ENCODE data around the gene SLC38A1.
"Not testable (repeated sequence)": the region's sequence is repeated elsewhere in the genome, so short reads cannot be mapped to it uniquely, and the experiment has no call there.

Gene SLC38A1

GRCh38 chr12:46201284-46201789 is 67.5 kb downstream of the SLC38A1 start:
- DNase-seq, result no peak

GRCh38 chr12:46200551-46200950 is 68.3 kb downstream of the SLC38A1 start:
- DNase-seq, result no peak

- DNase-seq, result no peak
Observed at GRCh38 chr12:46198913-46199312, 69.9 kb downstream of the SLC38A1 start.

DNA sequence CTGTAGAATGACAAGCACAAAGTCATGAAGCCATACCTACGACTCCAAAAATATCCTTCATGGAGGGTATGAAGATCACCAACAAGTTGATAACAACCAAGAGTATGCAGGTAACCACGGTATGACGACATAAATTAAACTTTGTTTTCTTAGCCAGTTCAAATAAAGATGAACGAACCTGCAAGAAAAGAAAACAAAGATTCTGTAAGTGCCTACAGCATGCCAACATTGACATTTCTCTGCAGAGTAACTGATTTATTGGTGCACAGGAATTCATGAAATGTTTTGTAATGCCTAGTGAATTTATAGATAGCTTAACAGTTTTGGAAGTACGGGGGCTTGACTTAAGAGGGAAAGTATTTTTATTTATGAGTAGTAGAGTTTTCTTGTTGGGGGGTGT is 71.0 kb downstream of the SLC38A1 start:
- no peak for DNase-seq

DNA sequence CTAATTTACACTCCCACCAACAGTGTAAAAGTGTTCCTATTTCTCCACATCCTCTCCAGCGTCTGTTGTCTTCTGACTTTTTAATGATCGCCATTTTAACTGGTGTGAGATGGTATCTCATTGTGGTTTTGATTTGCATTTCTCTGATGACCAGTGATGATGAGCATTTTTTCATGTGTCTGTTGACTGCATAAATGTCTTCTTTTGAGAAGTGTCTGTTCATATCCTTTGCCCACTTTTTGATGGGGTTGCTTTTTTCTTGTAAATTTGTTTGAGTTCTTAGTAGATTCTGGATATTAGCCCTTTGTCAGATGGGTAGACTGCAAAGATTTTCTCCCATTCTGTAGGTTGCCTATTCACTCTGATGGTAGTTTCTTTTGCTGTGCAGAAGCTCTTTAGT is 78.3 kb downstream of the SLC38A1 start:
- not testable (repeated sequence) for DNase-seq

DNA sequence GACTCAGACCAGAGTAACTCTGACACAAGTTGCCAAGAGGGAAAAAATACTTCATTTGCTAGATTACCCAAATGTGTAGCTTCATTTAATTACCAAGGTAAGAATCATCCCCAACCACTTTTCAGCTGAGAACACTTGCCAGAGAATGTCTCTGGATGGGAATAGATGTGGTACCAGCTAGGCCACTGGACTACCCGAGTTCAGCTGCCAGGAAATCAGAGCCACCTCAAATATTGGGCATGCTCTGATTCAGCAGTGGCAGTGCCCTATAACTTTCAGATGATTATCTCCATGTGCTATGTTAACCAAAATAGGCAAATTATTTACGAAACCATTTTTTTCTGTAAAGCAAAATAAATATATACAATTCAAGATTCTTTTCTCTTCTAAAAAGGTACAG is 80.7 kb downstream of the SLC38A1 start:
- DNase-seq, result no peak

DNA sequence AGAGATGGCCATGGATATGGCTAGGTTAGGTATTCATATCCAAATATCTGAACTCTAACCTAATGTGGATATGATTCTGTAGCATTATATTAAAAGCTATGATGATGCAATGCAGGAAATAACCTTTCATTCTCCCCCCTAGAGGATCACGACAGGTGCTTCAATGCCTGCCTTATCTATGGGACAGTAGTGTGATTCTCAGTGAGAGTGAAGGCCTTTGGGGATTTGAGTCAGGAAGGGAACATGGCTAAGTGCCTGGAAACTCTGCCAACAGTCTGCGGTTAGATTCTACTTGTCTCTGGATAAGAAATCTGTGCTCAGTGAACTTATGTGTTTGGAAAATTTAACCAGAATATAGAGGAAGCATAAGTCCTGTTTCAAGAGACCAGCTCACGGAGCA is 81.8 kb downstream of the SLC38A1 start:
- DNase-seq, result no peak

GRCh38 chr12:46186088-46186487 is 82.8 kb downstream of the SLC38A1 start:
- no peak for DNase-seq

DNA sequence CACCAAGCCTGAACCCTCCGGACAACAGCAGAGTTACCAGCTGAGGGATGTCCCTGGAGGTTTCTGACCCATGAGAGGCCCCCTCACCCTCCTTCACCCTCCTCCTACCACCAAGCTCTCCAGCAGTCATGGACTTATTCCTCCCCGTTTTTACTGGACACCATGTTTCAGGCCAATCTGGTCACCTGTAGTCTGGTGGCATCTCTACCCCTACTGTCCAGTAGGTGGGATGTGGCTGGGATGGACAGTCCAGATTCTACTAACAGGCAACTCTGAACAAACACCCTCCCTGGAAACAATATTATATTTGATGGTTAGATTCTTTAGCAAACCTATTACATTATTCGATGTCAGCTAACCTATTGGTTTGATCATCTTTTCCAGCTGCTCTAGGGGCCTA is 83.2 kb downstream of the SLC38A1 start:
- DNase-seq, result no peak

GRCh38 chr12:46184798-46185595 is 83.8 kb downstream of the SLC38A1 start:
- DNase-seq, result no peak

DNA sequence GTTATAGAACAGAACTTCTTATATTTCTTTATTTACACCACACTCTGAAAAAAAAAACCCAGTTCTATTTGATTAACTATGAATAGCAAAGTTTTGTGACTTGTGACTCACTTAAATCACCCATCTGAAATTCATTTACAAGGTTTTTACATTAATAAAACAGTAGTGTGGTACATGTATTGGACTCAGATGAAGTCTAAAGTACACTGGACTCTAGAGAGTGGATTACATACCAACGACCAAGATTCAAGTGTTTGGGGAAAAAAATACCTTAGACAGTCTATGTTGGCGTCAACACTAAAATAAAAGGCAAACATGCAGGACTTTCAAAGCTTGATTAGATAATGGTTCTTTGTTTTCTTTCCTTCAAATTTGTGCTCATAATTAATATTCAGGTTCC is 85.7 kb downstream of the SLC38A1 start:
- DNase-seq, result no peak

DNA sequence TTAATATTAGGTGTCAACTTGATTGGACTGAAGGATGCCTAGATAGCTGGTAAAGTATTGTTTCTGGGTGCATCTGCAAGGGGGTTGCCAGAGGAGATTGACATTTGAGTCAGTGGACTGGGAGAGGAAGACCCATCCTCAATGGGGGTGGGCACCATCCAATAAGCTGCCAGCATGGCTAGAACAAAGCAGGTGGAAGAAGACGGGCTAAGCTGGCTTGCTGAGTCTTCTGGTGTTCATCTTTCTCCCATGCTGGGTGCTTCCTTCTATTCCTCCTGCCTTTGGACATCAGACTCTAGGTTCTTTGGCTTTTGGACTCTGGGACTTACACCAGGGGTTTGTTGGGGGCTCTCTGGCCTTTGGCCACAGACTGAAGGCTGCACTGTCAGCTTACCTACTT is 87.4 kb downstream of the SLC38A1 start:
- DNase-seq, result no peak

GRCh38 chr12:46179693-46180452 is 89.0 kb downstream of the SLC38A1 start:
- DNase-seq, result no peak

GRCh38 chr12:46177837-46178608 is 90.8 kb downstream of the SLC38A1 start:
- DNase-seq, result no peak

DNA sequence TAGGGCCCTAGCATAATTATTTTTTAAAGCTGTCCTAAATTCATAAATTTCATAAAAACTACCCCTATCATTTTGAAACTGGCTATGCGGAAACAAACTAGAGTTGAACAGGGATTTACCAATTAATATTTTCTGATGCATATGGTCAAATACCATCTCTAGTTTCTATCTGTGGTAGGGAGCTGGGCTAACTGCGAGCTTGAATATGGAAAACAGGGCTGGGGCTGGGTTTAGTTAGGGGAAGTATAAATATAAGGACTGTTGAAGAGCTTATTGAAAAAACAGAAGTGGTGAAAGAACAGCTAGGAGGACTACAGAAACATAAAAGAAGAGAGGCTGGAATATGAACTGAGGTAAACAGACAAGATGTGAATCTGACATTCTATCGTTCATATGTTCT is 91.8 kb downstream of the SLC38A1 start:
- no peak for DNase-seq

DNA sequence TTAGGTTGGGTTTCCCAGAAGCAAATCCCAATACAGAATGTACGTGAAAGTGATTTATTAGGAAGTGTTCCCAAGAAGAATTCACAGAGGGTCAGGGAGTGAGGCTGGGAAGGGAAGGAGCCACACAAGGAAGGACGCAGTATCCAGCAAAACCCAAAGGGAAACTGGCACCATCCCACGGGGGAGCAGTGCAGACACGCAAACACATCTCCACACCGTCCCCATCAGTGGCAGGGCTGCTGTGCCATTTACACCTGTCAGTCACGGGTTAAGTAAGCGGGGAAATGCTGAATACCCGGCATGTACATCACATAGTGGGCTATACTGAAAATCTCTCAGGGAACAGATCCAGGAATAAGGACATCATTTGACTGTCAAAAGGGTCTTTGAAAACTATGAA is 93.9 kb downstream of the SLC38A1 start:
- no peak for DNase-seq

- no peak for DNase-seq
Observed at GRCh38 chr12:46174061-46174662, 94.7 kb downstream of the SLC38A1 start.

DNA sequence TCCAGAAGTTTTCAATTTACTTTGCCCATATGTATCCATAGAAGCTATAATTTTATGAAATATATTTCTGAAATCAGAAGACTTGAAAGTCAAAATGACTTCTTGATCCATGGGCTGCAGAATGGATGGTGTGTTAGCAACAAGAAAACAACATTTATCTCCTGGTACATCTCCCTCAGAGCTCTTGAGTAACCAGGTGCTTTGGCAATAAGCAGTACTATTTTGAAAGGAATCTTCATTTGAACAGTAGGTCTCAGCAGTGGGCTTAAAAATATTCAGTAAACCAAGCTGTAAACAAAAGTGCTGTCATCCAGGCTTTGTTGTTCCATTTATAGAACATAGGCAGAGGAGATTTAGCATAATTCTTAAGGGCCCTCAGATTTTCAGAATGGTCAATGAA is 100.4 kb downstream of the SLC38A1 start:
- DNase-seq, result no peak

GRCh38 chr12:46167412-46167811 is 101.4 kb downstream of the SLC38A1 start:
- no peak for DNase-seq

DNA sequence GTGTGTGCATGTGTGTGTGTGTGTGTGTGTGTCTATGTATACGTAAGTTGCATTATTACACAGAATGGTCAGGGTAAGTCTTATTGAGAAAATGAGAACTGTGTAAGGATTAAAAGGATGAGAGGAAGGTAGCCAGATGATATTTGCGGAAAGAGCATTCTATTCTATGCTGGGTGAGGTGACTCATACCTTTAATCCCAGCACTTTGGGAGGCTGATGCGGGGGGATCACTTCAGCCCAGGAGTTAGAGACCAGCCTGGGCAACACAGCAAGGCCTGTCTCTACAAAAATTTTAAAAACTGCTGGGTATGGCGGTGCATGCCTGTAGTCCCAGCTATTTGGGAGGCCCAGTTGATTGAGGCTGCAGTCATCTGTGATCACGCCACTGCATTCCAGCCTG is 103.7 kb downstream of the SLC38A1 start:
- DNase-seq, result no peak

- no peak for DNase-seq
Observed at GRCh38 chr12:46164186-46164761, 104.6 kb downstream of the SLC38A1 start.

DNA sequence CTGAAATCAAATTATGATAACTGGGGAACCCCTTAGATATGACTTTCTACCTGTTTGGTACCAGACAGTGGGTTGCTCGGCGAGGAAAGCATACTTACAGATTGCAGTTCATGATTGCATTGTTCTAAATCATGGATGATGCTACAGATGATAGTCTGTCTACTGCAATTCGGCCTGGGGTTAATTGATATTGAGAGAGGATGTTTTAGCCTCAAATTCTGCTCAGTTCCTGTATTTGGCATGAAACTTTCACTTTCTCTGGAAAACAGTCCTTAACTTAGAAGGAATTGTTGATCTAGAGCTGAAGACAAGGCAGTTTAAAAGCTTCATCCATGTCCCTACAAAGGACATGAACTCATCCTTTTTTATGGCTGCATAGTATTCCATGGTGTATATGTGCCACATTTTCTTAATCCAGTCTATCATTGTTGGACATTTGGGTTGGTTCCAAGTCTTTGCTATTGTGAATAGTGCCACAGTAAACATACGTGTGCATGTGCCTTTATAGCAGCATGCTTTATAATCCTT is 106.2 kb downstream of the SLC38A1 start:
- not testable (repeated sequence) for DNase-seq

Data from NCI-H1105 (cell line).